ENCODE measurements around the gene PCK2.

PCK2 gene

GRCh38 chr14:24063263-24063836 is 30.8 kb upstream of the PCK2 start:
- no peak for FAIRE-seq
- DNase-seq (ENCODE audit: insufficient read length), result peak; percentile 3

GRCh38 chr14:24064091-24064795 is 29.9 kb upstream of the PCK2 start:
- peak; percentile 11 for DNase-seq (ENCODE audit: insufficient read length)
- FAIRE-seq, result no peak
- TF ChIP-seq POLR2A (IDR thresholded peaks at IDR 0.05; ENCODE audit: low read depth, low read length) (no peak), POLR2AphosphoS5 (IDR thresholded peaks at IDR 0.05; ENCODE audit: low read depth, low read length) (no peak), TAF1 (IDR thresholded peaks at IDR 0.05; ENCODE audit: borderline replicate concordance, low read depth, low read length) (no peak)

More at GRCh38 chr14:24063263-24063836, 30.8 kb upstream of the PCK2 start:
- no peak for TF ChIP-seq POLR2AphosphoS5 (IDR thresholded peaks at IDR 0.05; ENCODE audit: low read depth, low read length)
- no peak for TF ChIP-seq TAF1 (IDR thresholded peaks at IDR 0.05; ENCODE audit: borderline replicate concordance, low read depth, low read length)
- TF ChIP-seq POLR2A (IDR thresholded peaks at IDR 0.05; ENCODE audit: low read depth, low read length), result no peak

DNA sequence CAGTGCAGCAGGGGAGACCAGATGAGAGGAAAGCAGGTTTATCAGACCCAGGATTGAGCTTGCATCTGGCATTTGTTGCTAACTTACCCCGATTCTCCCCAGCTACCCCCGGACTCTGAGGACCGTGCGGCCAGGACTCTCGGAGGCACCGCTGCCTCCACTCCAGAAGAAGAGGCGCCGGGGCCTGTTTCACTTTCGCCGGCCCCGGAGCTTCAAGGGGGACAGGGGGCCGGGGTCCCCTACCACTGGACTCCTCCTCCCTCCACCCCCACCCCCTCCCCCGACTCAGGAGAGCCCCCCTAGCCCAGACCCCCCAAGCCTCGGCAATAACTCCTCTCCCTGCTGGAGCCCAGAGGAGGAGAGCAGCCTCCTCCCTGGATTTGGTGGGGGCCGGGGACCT is 29.3 kb upstream of the PCK2 start:
- TF ChIP-seq TAF1 (IDR thresholded peaks at IDR 0.05; ENCODE audit: borderline replicate concordance, low read depth, low read length), result no peak
- no peak for TF ChIP-seq POLR2AphosphoS5 (IDR thresholded peaks at IDR 0.05; ENCODE audit: low read depth, low read length)

DNA sequence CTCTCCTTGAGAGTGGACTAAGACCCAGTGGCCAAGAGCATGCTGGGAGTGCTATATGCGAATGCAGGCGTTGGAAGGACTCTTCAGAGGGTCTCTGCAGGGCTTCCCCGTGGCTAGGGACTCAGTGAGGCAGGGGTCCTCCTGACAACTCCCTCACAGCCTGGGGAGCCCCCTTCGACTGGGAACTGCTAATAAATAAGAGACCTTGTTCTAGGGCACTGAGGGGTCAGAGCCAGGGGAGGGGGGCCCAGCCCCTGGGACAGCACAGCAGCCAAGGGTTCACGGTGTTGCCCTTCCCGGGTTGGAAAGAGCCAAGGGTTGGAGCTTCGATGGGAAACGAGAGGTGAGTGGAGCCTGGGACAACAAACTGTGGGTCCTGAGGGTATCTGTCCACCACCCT is 28.7 kb upstream of the PCK2 start:
- TF ChIP-seq POLR2A (IDR thresholded peaks at IDR 0.05; ENCODE audit: low read depth, low read length), result no peak
- TF ChIP-seq TAF1 (IDR thresholded peaks at IDR 0.05; ENCODE audit: borderline replicate concordance, low read depth, low read length), result no peak
- no peak for TF ChIP-seq POLR2AphosphoS5 (IDR thresholded peaks at IDR 0.05; ENCODE audit: low read depth, low read length)
- FAIRE-seq, result no peak
- DNase-seq (ENCODE audit: insufficient read length), result no peak

More for the DNA sequence above, 29.3 kb upstream of the PCK2 start:
- DNase-seq (ENCODE audit: insufficient read length) (peak; percentile 7), FAIRE-seq (no peak)

DNA sequence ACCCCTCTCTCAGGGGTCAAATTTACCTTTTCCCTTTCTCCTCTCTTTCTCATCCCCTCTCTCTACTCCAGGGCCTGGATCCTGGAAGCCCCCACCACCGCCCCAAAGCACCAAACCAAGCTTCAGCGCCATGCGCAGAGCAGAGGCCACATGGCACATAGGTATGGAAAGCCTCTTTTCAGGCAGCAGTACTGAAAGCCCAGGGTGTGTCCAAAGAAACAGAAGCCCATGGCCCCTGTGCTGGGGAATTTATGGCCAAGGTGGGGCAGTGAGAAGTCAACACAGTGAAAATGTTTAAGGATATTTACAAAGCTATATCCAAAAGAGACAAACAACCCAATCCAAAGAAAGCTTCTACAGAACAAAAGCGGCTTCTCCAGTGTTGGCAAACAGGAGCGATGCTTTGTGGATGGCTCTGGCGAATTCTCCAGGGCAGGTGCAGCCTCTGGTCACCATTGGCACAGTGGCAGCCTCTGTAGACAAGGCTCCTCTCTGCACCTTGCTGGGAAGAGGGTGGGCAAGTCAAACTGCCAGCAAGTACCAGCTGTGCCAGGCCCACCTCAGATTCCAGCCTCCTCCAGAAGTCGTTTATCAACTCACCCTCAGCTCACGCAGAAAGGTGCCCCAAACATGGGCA is 27.5 kb upstream of the PCK2 start:
- FAIRE-seq (no peak), DNase-seq (ENCODE audit: insufficient read length) (no peak)
- no peak for TF ChIP-seq POLR2AphosphoS5 (IDR thresholded peaks at IDR 0.05; ENCODE audit: low read depth, low read length)

DNA sequence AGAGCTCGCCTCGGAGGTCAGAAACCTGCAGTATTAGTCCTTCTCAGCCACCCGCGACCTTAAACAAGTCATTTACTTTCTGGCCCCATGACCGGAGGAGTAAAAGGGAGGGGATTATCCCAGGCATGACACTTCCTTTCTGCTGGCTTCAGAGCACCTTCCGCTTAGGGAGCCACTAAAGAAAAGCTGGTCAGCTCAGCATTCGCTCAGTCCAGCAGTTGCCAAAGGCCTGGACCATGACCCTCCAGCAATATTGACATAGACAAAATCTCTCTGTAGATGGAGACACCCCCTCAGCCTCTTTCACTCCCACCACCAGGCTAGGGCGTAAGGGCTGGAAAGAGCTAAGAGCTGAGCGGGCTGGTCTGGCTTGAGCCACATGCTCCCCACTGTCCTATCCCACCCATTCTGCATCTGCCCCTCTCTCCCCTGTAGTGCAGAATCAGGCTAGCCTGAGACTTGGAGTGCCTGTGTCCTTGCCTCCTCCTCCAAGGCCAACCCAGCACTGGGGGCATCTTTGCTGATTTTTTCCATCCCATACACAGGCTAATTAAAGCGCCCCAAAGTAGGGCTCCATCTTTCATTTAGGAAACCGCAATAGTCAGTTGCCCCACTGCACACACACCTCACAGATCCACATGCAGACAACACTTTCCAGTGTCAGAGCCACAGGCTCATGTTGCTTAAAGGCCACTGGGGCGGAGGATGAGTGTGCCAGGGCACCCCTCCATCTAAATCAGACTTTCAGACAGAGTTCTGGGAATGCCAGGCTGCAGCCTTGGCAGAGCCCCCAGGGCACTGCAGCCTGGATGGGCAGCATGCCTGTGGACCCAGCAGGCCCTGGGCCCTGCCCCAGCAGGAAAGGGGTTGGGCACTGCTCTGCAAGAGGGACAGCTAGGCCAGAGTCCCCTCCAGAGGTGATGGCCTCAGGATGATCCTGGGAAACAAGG is 26.7 kb upstream of the PCK2 start:
- FAIRE-seq, result no peak
- TF ChIP-seq TAF1 (IDR thresholded peaks at IDR 0.05; ENCODE audit: borderline replicate concordance, low read depth, low read length), result no peak
- TF ChIP-seq POLR2A (IDR thresholded peaks at IDR 0.05; ENCODE audit: low read depth, low read length), result no peak
- no peak for TF ChIP-seq POLR2AphosphoS5 (IDR thresholded peaks at IDR 0.05; ENCODE audit: low read depth, low read length)
- no peak for DNase-seq (ENCODE audit: insufficient read length)

DNA sequence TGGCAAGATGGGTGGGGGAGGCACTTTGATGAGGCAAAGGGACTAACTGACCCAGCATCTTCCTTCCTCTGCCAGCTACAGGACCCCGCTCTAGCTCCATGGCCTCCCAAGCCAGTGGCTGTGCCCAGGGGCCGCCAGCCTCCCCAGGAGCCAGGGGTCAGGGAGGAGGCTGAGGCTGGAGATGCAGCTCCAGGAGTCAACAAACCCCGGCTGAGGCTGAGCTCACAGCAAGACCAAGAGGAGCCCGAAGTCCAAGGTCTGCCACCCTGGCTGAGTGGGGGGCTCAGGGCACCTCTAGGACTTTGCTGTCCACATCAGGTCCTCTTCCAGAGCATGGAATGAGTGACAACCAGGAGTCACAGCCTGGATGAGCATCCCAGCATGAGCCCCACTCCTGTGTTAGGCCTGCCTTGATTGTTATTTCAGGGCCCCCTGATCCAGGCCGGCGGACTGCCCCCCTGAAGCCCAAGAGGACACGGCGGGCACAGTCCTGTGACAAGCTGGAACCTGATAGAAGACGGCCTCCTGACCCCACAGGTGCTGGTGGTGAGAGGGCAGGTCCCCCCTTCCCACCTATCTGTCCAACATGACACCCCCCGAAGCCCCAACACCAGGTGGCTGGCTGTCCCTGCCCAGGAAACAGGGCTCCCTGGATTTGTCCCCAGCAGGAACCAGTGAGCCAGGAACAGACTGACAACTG is 25.2 kb upstream of the PCK2 start:
- DNase-seq (ENCODE audit: insufficient read length), result no peak
- FAIRE-seq, result no peak
- TF ChIP-seq POLR2AphosphoS5 (IDR thresholded peaks at IDR 0.05; ENCODE audit: low read depth, low read length) (no peak), POLR2A (IDR thresholded peaks at IDR 0.05; ENCODE audit: low read depth, low read length) (no peak)

DNA sequence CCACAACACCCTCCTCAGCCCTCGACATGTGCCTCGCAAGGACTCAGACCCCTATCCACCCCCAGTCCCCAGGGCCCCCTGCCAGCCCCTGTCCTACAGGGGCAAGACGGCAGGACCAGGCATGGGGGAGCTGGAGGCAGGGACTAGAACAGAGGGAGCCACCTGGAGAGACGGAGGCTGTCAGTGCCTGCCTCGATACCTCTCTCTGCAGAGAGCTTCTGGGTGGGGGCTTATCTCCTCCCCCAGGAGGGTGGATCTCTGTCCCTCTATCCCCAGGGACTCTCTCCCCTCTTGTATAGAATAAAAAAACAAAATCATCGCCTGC is 24.7 kb upstream of the PCK2 start:
- FAIRE-seq (no peak), DNase-seq (ENCODE audit: insufficient read length) (no peak)
- TF ChIP-seq TAF1 (IDR thresholded peaks at IDR 0.05; ENCODE audit: borderline replicate concordance, low read depth, low read length), result no peak
- no peak for TF ChIP-seq POLR2A (IDR thresholded peaks at IDR 0.05; ENCODE audit: low read depth, low read length)
- no peak for TF ChIP-seq POLR2AphosphoS5 (IDR thresholded peaks at IDR 0.05; ENCODE audit: low read depth, low read length)

GRCh38 chr14:24070285-24071143 is 23.6 kb upstream of the PCK2 start:
- FAIRE-seq (no peak), DNase-seq (ENCODE audit: insufficient read length) (no peak)
- no peak for TF ChIP-seq POLR2A (IDR thresholded peaks at IDR 0.05; ENCODE audit: low read depth, low read length)
- TF ChIP-seq POLR2AphosphoS5 (IDR thresholded peaks at IDR 0.05; ENCODE audit: low read depth, low read length), result no peak
- no peak for TF ChIP-seq TAF1 (IDR thresholded peaks at IDR 0.05; ENCODE audit: borderline replicate concordance, low read depth, low read length)

GRCh38 chr14:24071144-24071697 is 22.9 kb upstream of the PCK2 start, which contains the start of gene CPNE6:
CPNE6 (plus strand) TSS chr14:24071562; CDS start chr14:24072937, 1,375 bp downstream.
- TF ChIP-seq TAF1 (IDR thresholded peaks at IDR 0.05; ENCODE audit: borderline replicate concordance, low read depth, low read length), result no peak
- TF ChIP-seq POLR2A (IDR thresholded peaks at IDR 0.05; ENCODE audit: low read depth, low read length), result no peak
- no peak for TF ChIP-seq POLR2AphosphoS5 (IDR thresholded peaks at IDR 0.05; ENCODE audit: low read depth, low read length)
- FAIRE-seq (no peak), DNase-seq (ENCODE audit: insufficient read length) (no peak)

All from GM12892 (cell line).